Endothelial cell of umbilical vein (primary cell): ENCODE measurements around the gene ZMAT5.

ENCODE experiments used
- EZH2 ChIP-seq: IDR thresholded peaks from 2 replicates; pipeline ENCODE4 v1.6.1; 2012; ENCODE audit warnings: borderline replicate concordance, low read depth, mild to moderate bottlenecking, moderate library complexity, low read length, inconsistent platforms; ENCODE audit not compliant: severe bottlenecking
- POLR2A ChIP-seq: IDR thresholded peaks from 2 replicates; pipeline ENCODE4 v1.6.1; 2012; ENCODE audit warnings: low read depth, mild to moderate bottlenecking, control low read depth, low read length
- POLR2AphosphoS5 ChIP-seq: IDR thresholded peaks from 2 replicates; pipeline ENCODE4 v1.6.1; 2012; ENCODE audit warnings: low read depth, mild to moderate bottlenecking, control low read depth, low read length, moderate library complexity; ENCODE audit not compliant: insufficient read depth
- TF ChIP-seq, protein P1 (sequence below), 2 donors: IDR thresholded peaks; 1 replicate in 1 of 2; 2 replicates in 1 of 2; pipeline ENCODE4 v1.5.1; 2011; ENCODE audit warnings: low read length in 2 of 2, mild to moderate bottlenecking in 2 of 2, moderate library complexity in 2 of 2, control low read depth in 1 of 2, inconsistent platforms in 1 of 2, low read depth in 1 of 2; ENCODE audit not compliant: insufficient read depth in 1 of 2; ENCODE audit errors: extremely low read depth in 1 of 2

DNA sequence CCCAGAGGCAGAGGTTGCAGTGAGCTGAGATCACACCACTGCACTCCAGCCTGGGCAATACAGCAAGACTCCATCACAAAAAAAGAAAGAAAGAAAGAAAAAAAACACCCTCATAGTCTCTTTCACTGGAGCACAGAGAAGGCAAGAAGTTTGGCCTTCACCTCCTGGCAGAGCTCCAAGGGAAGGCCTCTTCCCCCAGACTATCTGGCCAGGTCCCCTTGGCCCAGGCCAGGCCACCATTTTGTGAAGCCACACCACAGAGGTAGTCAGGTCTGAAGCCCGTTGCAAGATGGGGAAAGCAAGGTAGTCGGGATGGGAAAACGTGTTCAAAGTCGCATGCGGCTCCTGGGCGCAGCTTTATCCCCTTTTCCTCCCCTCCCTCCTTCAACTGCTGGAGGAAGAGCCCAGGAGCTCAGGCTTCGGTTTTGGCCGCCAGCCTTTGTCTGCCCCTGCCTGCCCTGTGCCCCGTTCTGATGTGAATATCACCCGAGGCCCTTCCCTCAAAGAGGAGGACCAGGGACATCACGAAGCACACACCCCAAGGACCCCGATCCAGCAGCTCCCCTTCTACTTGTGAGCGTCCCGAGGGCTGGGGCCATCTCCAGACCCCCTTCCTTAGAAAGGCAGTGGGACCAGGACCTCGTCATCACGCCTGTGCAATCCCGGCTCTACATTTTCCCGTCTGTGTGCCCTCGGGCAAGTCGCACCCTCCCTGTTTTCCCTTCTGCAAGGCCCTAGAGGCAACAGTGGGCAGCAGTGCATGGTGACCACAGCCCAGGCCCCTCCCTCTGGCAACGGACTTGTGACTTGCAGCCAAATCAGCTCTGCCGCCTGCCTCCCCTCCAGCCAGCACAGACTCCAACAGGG, 29.3 kb downstream of the ZMAT5 start:
- TF ChIP-seq, protein P1, sequence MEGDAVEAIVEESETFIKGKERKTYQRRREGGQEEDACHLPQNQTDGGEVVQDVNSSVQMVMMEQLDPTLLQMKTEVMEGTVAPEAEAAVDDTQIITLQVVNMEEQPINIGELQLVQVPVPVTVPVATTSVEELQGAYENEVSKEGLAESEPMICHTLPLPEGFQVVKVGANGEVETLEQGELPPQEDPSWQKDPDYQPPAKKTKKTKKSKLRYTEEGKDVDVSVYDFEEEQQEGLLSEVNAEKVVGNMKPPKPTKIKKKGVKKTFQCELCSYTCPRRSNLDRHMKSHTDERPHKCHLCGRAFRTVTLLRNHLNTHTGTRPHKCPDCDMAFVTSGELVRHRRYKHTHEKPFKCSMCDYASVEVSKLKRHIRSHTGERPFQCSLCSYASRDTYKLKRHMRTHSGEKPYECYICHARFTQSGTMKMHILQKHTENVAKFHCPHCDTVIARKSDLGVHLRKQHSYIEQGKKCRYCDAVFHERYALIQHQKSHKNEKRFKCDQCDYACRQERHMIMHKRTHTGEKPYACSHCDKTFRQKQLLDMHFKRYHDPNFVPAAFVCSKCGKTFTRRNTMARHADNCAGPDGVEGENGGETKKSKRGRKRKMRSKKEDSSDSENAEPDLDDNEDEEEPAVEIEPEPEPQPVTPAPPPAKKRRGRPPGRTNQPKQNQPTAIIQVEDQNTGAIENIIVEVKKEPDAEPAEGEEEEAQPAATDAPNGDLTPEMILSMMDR (IDR thresholded peaks at IDR 0.05; ENCODE audit: extremely low read depth in 1 of 2, insufficient read depth in 1 of 2, low read depth in 1 of 2, low read length in 2 of 2), result no peak
- TF ChIP-seq POLR2AphosphoS5 (no peak), POLR2A (no peak), EZH2 (no peak)
